Endothelial cell of umbilical vein (primary cell): Measurements from ENCODE around the gene PRKCZ.

ENCODE experiments used
- CTCF ChIP-seq, 2 donors: IDR thresholded peaks; 1 replicate in 1 of 2; 2 replicates in 1 of 2; pipeline ENCODE4 v1.5.1; 2011; ENCODE audit warnings: low read length in 2 of 2, mild to moderate bottlenecking in 2 of 2, moderate library complexity in 2 of 2, control low read depth in 1 of 2, inconsistent platforms in 1 of 2, low read depth in 1 of 2; ENCODE audit not compliant: insufficient read depth in 1 of 2; ENCODE audit errors: extremely low read depth in 1 of 2
- EZH2 ChIP-seq: IDR thresholded peaks from 2 replicates; pipeline ENCODE4 v1.6.1; 2012; ENCODE audit warnings: borderline replicate concordance, low read depth, mild to moderate bottlenecking, moderate library complexity, low read length, inconsistent platforms; ENCODE audit not compliant: severe bottlenecking
- FOS ChIP-seq: IDR thresholded peaks from 2 replicates; pipeline ENCODE4 v1.6.1; 2011; ENCODE audit warnings: mild to moderate bottlenecking, low read length, moderate library complexity, borderline replicate concordance; ENCODE audit not compliant: insufficient read depth
- GATA2 ChIP-seq: IDR thresholded peaks from 2 replicates; pipeline ENCODE4 v1.7.0; 2011; ENCODE audit warnings: low read depth, mild to moderate bottlenecking, moderate library complexity, mixed read lengths, low read length; ENCODE audit not compliant: insufficient read length, insufficient read depth
- JUN ChIP-seq: IDR thresholded peaks from 2 replicates; pipeline ENCODE4 v1.6.1; 2011; ENCODE audit warnings: borderline replicate concordance, low read depth; ENCODE audit not compliant: insufficient read length, insufficient read depth
- MAX ChIP-seq: IDR thresholded peaks from 2 replicates; pipeline ENCODE4 v1.6.1; 2011; ENCODE audit not compliant: insufficient read depth, insufficient read length
- MYC ChIP-seq: IDR thresholded peaks from one replicate; pipeline ENCODE4 v1.6.1; 2011; ENCODE audit warnings: mild to moderate bottlenecking, low read depth, low read length
- POLR2A ChIP-seq: IDR thresholded peaks from 2 replicates; pipeline ENCODE4 v1.6.1; 2012; ENCODE audit warnings: low read depth, mild to moderate bottlenecking, control low read depth, low read length
- POLR2AphosphoS5 ChIP-seq: IDR thresholded peaks from 2 replicates; pipeline ENCODE4 v1.6.1; 2012; ENCODE audit warnings: low read depth, mild to moderate bottlenecking, control low read depth, low read length, moderate library complexity; ENCODE audit not compliant: insufficient read depth

- TF ChIP-seq EZH2: no peak
- TF ChIP-seq CTCF (IDR thresholded peaks at IDR 0.05; ENCODE audit: extremely low read depth in 1 of 2, insufficient read depth in 1 of 2, low read depth in 1 of 2, low read length in 2 of 2): no peak
- no peak for TF ChIP-seq POLR2AphosphoS5
- no peak for TF ChIP-seq MAX
- no peak for TF ChIP-seq POLR2A
- no peak for TF ChIP-seq GATA2
- no peak for TF ChIP-seq MYC
- TF ChIP-seq FOS: no peak
- no peak for TF ChIP-seq JUN
Measured at GRCh38 chr1:2076826-2077225, 26.6 kb downstream of the PRKCZ start.
